Body of pancreas (tissue), 4 donors: ENCODE results near the gene TUFT1. TPM values are rescaled to one million over a fixed set of nuclear protein-coding genes. Genes with fewer than 3 reads are reported as not detected.

Source experiments
- ATAC-seq: fragments of 150-250 bp; one replicate; pipeline ENCODE4 v1.9.1; 2016
- DNase-seq, 4 donors: peaks; one replicate each; pipeline ENCODE4 v3.0.0-alpha.2; 2019
- H3K27ac ChIP-seq, 4 donors: fragments of 200-600 bp; sonication (generic); 1 replicate in 3 of 4; 2 replicates in 1 of 4; pipeline versions ENCODE4 v1.5.1 to v1.6.1; 2016 to 2019; ENCODE audit warnings: mild to moderate bottlenecking in 1 of 4, mixed read lengths in 1 of 4, moderate library complexity in 1 of 4
- H3K27me3 ChIP-seq, 2 donors: fragments of 200-600 bp; sonication (generic); one replicate each; pipeline ENCODE4 v1.6.0; 2016; ENCODE audit warnings: mild to moderate bottlenecking in 1 of 2
- H3K36me3 ChIP-seq, 2 donors: fragments of 200-600 bp; sonication (generic); replicated peaks in 1 of 2; 2 replicates each; pipeline ENCODE4 v1.5.1; 2016; ENCODE audit warnings: low read depth in 2 of 2; ENCODE audit not compliant: insufficient read depth in 1 of 2
- H3K4me1 ChIP-seq: fragments of 200-600 bp; sonication (generic); one replicate; pipeline ENCODE4 v1.6.0; 2016
- H3K4me3 ChIP-seq, 2 donors: fragments of 200-600 bp; sonication (generic); 1 replicate in 1 of 2; 2 replicates in 1 of 2; pipeline ENCODE4 v1.5.1; 2016 to 2019
- H3K9me3 ChIP-seq, 3 donors: fragments of 200-600 bp; sonication (generic); 1 replicate in 2 of 3; 2 replicates in 1 of 3; pipeline ENCODE4 v1.5.1; 2016
- POLR2A ChIP-seq, 3 donors: fragments of 450-650 bp; IDR thresholded peaks; one replicate each; pipeline ENCODE4 v1.6.1; 2016; ENCODE audit warnings: antibody characterized with exemption in 3 of 3, mild to moderate bottlenecking in 2 of 3
- WGBS, 2 donors: methylation state at CpG; one replicate each; pipeline ENCODE4 v1.1.5; 2017; 5-methylcytosine and 5-hydroxymethylcytosine counted together
- intact Hi-C: fragments of 100-400 bp; cut with DNase I; formaldehyde crosslinking; loops from one replicate; pipeline ENCODE4 v1.15.1; 2023
- total RNA-seq, 2 donors: library from RNA; depleted of rRNA; stranded (reverse); fragments of >200 nt; gene quantifications; one replicate each; pipeline ENCODE4 v1.1.0, GENCODE V29; 2016
- TF ChIP-seq, protein P1 (sequence below), 7 experiments: fragments of 450-650 bp in 4 of 7; fragments of 200-600 bp in 3 of 7; sonication (generic) in 3 of 7; IDR thresholded peaks; one replicate each; pipeline ENCODE4 v1.5.1; 2016 to 2019; ENCODE audit warnings: antibody characterized with exemption in 7 of 7

TUFT1 gene
- total RNA-seq, 2 donors from 2014 or later = 10.9 to 17.1 TPM

DNA sequence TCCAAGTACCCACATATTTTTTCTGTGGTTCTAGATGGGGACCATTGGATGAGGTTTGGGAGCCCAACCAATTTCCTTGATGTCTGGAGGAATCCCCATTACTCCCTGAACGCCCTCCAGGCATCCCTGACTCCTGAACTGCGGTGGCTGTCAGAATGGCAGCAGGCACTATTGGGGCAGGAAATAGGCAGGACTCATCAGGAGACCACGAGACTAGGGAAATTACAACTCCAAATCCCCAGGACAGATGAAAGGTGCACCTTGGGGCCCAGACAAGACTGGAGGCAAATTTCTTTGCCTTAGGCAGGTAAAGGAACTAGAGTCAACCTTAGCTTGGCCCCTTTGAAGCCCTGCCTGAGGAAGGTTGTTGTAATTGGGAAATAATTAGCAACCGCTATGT, 27.8 kb upstream of the TUFT1 start:
- peak overlapping the region; percentile 91 to 100 (median 96) for H3K27ac ChIP-seq
- H3K4me1 ChIP-seq = peaks cover 62% of the 10 kb centered on the region
- DNase-seq (no peak), ATAC-seq (no peak)
- TF ChIP-seq POLR2A (IDR thresholded peaks at IDR 0.05) = no peak
- TF ChIP-seq, protein P1, sequence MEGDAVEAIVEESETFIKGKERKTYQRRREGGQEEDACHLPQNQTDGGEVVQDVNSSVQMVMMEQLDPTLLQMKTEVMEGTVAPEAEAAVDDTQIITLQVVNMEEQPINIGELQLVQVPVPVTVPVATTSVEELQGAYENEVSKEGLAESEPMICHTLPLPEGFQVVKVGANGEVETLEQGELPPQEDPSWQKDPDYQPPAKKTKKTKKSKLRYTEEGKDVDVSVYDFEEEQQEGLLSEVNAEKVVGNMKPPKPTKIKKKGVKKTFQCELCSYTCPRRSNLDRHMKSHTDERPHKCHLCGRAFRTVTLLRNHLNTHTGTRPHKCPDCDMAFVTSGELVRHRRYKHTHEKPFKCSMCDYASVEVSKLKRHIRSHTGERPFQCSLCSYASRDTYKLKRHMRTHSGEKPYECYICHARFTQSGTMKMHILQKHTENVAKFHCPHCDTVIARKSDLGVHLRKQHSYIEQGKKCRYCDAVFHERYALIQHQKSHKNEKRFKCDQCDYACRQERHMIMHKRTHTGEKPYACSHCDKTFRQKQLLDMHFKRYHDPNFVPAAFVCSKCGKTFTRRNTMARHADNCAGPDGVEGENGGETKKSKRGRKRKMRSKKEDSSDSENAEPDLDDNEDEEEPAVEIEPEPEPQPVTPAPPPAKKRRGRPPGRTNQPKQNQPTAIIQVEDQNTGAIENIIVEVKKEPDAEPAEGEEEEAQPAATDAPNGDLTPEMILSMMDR (IDR thresholded peaks at IDR 0.05) = no peak
- no peaks in the 10 kb centered on the region for H3K36me3 ChIP-seq
- intact Hi-C loops = no loop called here
- WGBS, 2 donors = 21 to 36% methylated on average over 4 of the region's 4 CpGs
- no peaks in the 10 kb centered on the region for H3K9me3 ChIP-seq
- no peaks in the 10 kb centered on the region for H3K27me3 ChIP-seq
- peak overlapping the region; percentile 64 to 86 for H3K4me3 ChIP-seq

DNA sequence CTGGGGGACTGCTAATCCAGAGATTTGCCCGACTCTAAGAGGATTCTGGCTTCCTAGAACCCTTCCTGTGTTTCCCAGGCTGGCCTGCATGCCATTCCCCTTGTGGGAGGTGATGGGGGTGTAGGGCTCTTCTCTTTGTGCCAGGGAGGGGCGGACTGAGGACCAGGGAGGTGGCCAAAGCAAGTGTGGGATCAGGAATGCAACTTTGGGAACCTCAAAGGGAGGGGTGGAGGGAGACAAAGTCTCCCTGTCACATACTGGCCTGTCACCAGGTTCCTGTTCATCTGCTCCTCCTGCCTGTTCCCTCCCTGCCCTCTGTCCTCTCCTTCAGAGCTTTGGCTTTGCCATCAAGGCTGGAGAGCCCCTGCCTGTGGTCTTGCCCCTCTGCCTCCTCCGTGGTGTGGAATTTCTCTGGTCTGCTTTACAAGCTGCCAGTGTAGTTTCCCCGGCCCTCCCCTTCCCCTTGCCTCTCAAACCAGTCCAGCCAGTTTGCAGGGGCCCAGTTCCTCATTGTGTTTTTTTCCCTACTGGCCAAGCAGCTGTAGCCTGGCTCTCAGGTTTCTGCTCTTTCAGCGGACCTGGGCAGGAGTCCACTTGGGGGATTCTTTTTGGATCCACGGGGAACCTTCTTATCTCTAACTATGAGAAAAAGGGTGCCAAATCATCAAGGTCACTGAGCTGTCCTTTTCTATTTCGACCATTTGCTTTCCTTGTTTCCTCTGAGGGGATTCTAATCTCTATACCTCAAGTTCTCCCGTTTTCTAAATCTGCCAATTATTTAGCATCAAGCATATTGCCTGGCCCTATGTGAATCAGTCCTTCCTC, 27.1 kb upstream of the TUFT1 start:
- Histone ChIP-seq H3K27me3 (no peaks in the 10 kb centered on the region), H3K36me3 (no peaks in the 10 kb centered on the region), H3K4me3 (peak overlapping the region in 1 of 2 donors; percentile 64), H3K4me1 (peaks cover 66% of the 10 kb centered on the region), H3K9me3 (no peaks in the 10 kb centered on the region), H3K27ac (peak overlapping the region; percentile 91 to 100 (median 96))
- DNase-seq (peak; percentile 89 to 94 (median 94)), ATAC-seq (peak; percentile 74)
- 8 to 15% methylated on average over 8 of the region's 8 CpGs for WGBS, 2 donors
- intact Hi-C loops = no loop called here
- TF ChIP-seq, protein P1 (IDR thresholded peaks at IDR 0.05) = peak in 2 of 7 experiments; percentile 11 to 18
- TF ChIP-seq POLR2A (IDR thresholded peaks at IDR 0.05) = peak; percentile 80 to 92 (median 87)

DNA sequence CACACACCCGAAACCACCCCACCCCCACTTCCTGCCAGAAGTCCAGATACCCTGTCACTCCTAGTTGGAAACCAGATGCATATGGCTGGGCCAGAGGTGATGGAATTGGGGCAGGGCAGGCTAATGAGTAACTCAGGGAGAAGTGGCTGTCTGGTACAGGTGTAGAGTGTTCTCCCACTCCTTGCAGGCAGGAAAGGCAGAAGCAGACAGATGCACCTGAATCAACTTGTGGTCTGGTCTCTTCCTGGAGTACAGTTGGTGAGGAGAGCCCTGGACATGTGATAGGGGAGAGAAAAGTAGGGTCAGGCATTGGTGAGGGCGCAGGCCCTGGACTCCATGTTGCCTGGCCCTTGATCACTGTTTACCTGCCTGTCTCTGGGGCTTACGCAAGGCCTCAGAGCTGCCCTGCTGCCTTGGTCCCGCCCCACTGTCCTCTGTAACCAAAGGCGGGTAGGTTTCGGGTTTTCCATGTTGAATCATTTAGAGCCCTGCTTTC, 26.4 kb upstream of the TUFT1 start:
- ATAC-seq = peak; percentile 74
- H3K27me3 ChIP-seq = no peaks in the 10 kb centered on the region
- H3K36me3 ChIP-seq = no peaks in the 10 kb centered on the region
- intact Hi-C loops = no loop called here
- 13 to 20% methylated on average over 6 of the region's 6 CpGs for WGBS, 2 donors
- no peak overlapping the region for H3K4me3 ChIP-seq
- H3K27ac ChIP-seq = peak overlapping the region; percentile 91 to 100 (median 96)
- peak; percentile 87 to 95 (median 92) for DNase-seq
- H3K4me1 ChIP-seq = peaks cover 66% of the 10 kb centered on the region
- no peaks in the 10 kb centered on the region for H3K9me3 ChIP-seq
- TF ChIP-seq, protein P1 (IDR thresholded peaks at IDR 0.05) = no peak
- TF ChIP-seq POLR2A (IDR thresholded peaks at IDR 0.05) = peak in 2 of 3 donors; percentile 20 to 22

DNA sequence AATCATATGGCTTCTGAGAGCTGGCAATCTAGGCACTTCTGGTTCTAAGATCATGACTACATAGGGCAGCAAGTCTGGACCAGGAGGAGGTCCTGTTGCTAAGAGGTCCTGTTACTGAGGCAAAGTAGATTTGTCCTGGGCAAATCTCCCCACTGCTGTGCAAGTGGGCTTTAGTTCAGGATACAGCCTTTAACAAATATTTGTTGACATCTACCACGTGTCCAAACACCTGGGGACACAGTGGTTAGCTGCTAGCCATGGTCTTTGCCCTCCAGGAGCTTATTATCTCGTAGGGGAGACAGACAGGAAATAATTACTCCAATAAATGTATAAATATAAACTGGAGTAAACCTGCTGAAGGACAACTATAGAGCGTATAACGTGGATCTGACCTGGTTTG, 25.7 kb upstream of the TUFT1 start:
- H3K27ac ChIP-seq = peak overlapping the region; percentile 91 to 100 (median 96)
- no peaks in the 10 kb centered on the region for H3K9me3 ChIP-seq
- no peak for TF ChIP-seq POLR2A (IDR thresholded peaks at IDR 0.05)
- TF ChIP-seq, protein P1 (IDR thresholded peaks at IDR 0.05) = no peak
- peaks cover 69% of the 10 kb centered on the region for H3K4me1 ChIP-seq
- DNase-seq (peak in 2 of 4 donors; percentile 17 to 23), ATAC-seq (no peak)
- intact Hi-C loops = no loop called here
- H3K36me3 ChIP-seq = no peaks in the 10 kb centered on the region
- no peaks in the 10 kb centered on the region for H3K27me3 ChIP-seq
- H3K4me3 ChIP-seq = no peak overlapping the region
- 13 to 17% methylated on average over 4 of the region's 4 CpGs for WGBS, 2 donors
